Breast epithelium (tissue), 4 donors: Measurements from ENCODE around the gene PCF11. TPM values are rescaled to one million over a fixed set of nuclear protein-coding genes. Genes with fewer than 3 reads are reported as not detected.

Source experiments
- DNase-seq, 2 donors: peaks; one replicate each; pipeline ENCODE4 v3.0.0-alpha.2; 2019; ENCODE audit warnings: low spot score in 2 of 2
- H3K27ac ChIP-seq, 2 donors: fragments of 200-600 bp; sonication (generic) in 1 of 2; one replicate each; pipeline ENCODE4 v1.5.1; 2016 to 2019; ENCODE audit warnings: mild to moderate bottlenecking in 1 of 2
- H3K27me3 ChIP-seq, 2 donors: fragments of 200-600 bp; sonication (generic) in 1 of 2; one replicate each; pipeline versions ENCODE4 v1.5.1 to v1.6.0; 2017 to 2019; ENCODE audit warnings: control low read depth in 1 of 2, mild to moderate bottlenecking in 1 of 2
- H3K36me3 ChIP-seq: fragments of 200-600 bp; one replicate; pipeline ENCODE4 v1.5.1; 2019
- H3K4me1 ChIP-seq, 2 donors: fragments of 200-600 bp; sonication (generic); one replicate each; pipeline ENCODE4 v1.5.1; 2016 to 2019; ENCODE audit warnings: control low read depth in 1 of 2
- H3K4me3 ChIP-seq, 3 donors: fragments of 200-600 bp; sonication (generic); 1 replicate in 2 of 3; 2 replicates in 1 of 3; pipeline ENCODE4 v1.5.1; 2016 to 2019; ENCODE audit warnings: mild to moderate bottlenecking in 3 of 3, moderate library complexity in 2 of 3
- H3K9me3 ChIP-seq, 2 donors: fragments of 200-600 bp; sonication (generic) in 1 of 2; one replicate each; pipeline ENCODE4 v1.5.1; 2016 to 2019; ENCODE audit warnings: control low read depth in 1 of 2
- CTCF ChIP-seq, 3 donors: fragments of 450-650 bp; IDR thresholded peaks; one replicate each; pipeline ENCODE4 v1.5.1; 2016 to 2017; ENCODE audit warnings: antibody characterized with exemption in 3 of 3, mild to moderate bottlenecking in 3 of 3, moderate library complexity in 3 of 3
- POLR2A ChIP-seq: fragments of 450-650 bp; IDR thresholded peaks from one replicate; pipeline ENCODE4 v1.6.1; 2016; ENCODE audit warnings: antibody characterized with exemption, mild to moderate bottlenecking, moderate library complexity
- POLR2AphosphoS5 ChIP-seq, 3 donors: sonication (generic); formaldehyde crosslinking; IDR thresholded peaks; one replicate each; pipeline ENCODE4 v1.6.1; 2017; ENCODE audit warnings: antibody characterized with exemption in 3 of 3
- intact Hi-C: fragments of 100-400 bp; cut with DNase I; formaldehyde crosslinking; loops from one replicate; pipeline ENCODE4 v1.15.1; 2023; ENCODE audit warnings: low total_unique reads
- total RNA-seq, 3 donors: library from RNA; depleted of rRNA; stranded (reverse); fragments of >200 nt; gene quantifications; one replicate each; pipeline ENCODE4 v1.1.0, GENCODE V29; 2016

PCF11 gene
- total RNA-seq, 3 donors from 2014 or later, result 78.7 to 133 (median 130) TPM

GRCh38 chr11:83140691-83141455 is 16.1 kb upstream of the PCF11 start:
- intact Hi-C loops, result no loop called here
- Histone ChIP-seq H3K27me3 (no peaks in the 10 kb centered on the region), H3K9me3 (no peaks in the 10 kb centered on the region), H3K36me3 (no peaks in the 10 kb centered on the region), H3K4me3 (no peak overlapping the region), H3K27ac (no peak overlapping the region), H3K4me1 (no peaks in the 10 kb centered on the region)
- no peak for TF ChIP-seq CTCF (IDR thresholded peaks at IDR 0.05)
- TF ChIP-seq POLR2AphosphoS5 (IDR thresholded peaks at IDR 0.05), result no peak
- TF ChIP-seq POLR2A, result no peak
- DNase-seq, result no peak

- Histone ChIP-seq H3K27me3 (no peaks in the 10 kb centered on the region), H3K27ac (no peak overlapping the region), H3K36me3 (no peaks in the 10 kb centered on the region), H3K4me1 (no peaks in the 10 kb centered on the region), H3K4me3 (no peak overlapping the region), H3K9me3 (no peaks in the 10 kb centered on the region)
- intact Hi-C loops, result no loop called here
- TF ChIP-seq POLR2AphosphoS5 (IDR thresholded peaks at IDR 0.05), result no peak
- TF ChIP-seq POLR2A, result no peak
- no peak for TF ChIP-seq CTCF (IDR thresholded peaks at IDR 0.05)
- DNase-seq, result no peak
Measured at GRCh38 chr11:83147895-83148294, 9.0 kb upstream of the PCF11 start.

- TF ChIP-seq CTCF (IDR thresholded peaks at IDR 0.05) (no peak), POLR2A (no peak)
- Histone ChIP-seq H3K9me3 (no peaks in the 10 kb centered on the region), H3K27me3 (no peaks in the 10 kb centered on the region), H3K4me3 (no peak overlapping the region), H3K27ac (no peak overlapping the region), H3K36me3 (no peaks in the 10 kb centered on the region), H3K4me1 (no peaks in the 10 kb centered on the region)
- intact Hi-C loops, result no loop called here
- no peak for DNase-seq
Measured at GRCh38 chr11:83150450-83150849, 6.5 kb upstream of the PCF11 start.

GRCh38 chr11:83151274-83151977 is 5.5 kb upstream of the PCF11 start:
- TF ChIP-seq CTCF (IDR thresholded peaks at IDR 0.05) (no peak), POLR2A (no peak), POLR2AphosphoS5 (IDR thresholded peaks at IDR 0.05) (no peak)
- Histone ChIP-seq H3K9me3 (no peaks in the 10 kb centered on the region), H3K27me3 (no peaks in the 10 kb centered on the region), H3K4me3 (no peak overlapping the region), H3K27ac (no peak overlapping the region), H3K4me1 (no peaks in the 10 kb centered on the region), H3K36me3 (no peaks in the 10 kb centered on the region)
- no peak for DNase-seq
- intact Hi-C loops, result no loop called here

- DNase-seq, result no peak
- Histone ChIP-seq H3K27me3 (no peaks in the 10 kb centered on the region), H3K4me3 (no peak overlapping the region), H3K27ac (no peak overlapping the region), H3K4me1 (no peaks in the 10 kb centered on the region), H3K9me3 (no peaks in the 10 kb centered on the region), H3K36me3 (no peaks in the 10 kb centered on the region)
- no peak for TF ChIP-seq POLR2AphosphoS5 (IDR thresholded peaks at IDR 0.05)
- no peak for TF ChIP-seq CTCF (IDR thresholded peaks at IDR 0.05)
- no peak for TF ChIP-seq POLR2A
- intact Hi-C loops, result no loop called here
Measured at GRCh38 chr11:83152264-83152663, 4.7 kb upstream of the PCF11 start.
